SK-N-MC (cell line): ENCODE measurements around the gene SMARCB1.

Source experiments
- EZH2 ChIP-seq: fragments of 200-600 bp; sonication (generic); IDR thresholded peaks from one replicate; pipeline ENCODE4 v1.6.1; 2017; ENCODE audit warnings: antibody characterized with exemption
- POLR2AphosphoS5 ChIP-seq: IDR thresholded peaks from 2 replicates; pipeline ENCODE4 v1.6.1; 2012; ENCODE audit warnings: mild to moderate bottlenecking, low read depth, low read length, borderline replicate concordance

- TF ChIP-seq POLR2AphosphoS5 (no peak), EZH2 (no peak)
These were observed 50.7 kb downstream of the SMARCB1 start for GRCh38 chr22:23837496-23837859.
